Psoas muscle (tissue), 8 donors: ENCODE measurements around the gene SGCD. TPM values are rescaled to one million over a fixed set of nuclear protein-coding genes. Genes with fewer than 3 reads are reported as not detected.
A peak's percentile ranks its signal among the peaks of the same experiment; 100 is the strongest.

ENCODE experiments used
- ATAC-seq, 4 donors: fragments of 200-7000 bp; cut with Tn5 transposase; one replicate each; pipeline ENCODE4 v1.9.1; 2020; ENCODE audit warnings: moderate library complexity in 3 of 4, mild to moderate bottlenecking in 2 of 4
- DNase-seq, 2 donors: peaks; one replicate each; pipeline ENCODE4 v3.0.0-alpha.2; 2020
- H3K27ac ChIP-seq: fragments of 200-600 bp; one replicate; pipeline ENCODE4 v1.8.0; 2022
- H3K27me3 ChIP-seq, 3 donors: fragments of 200-600 bp in 1 of 3; one replicate each; pipeline versions ENCODE4 v1.6.1 to v1.8.0; 2013 to 2022; ENCODE audit warnings: low read length in 2 of 3, mild to moderate bottlenecking in 2 of 3, moderate library complexity in 1 of 3; ENCODE audit not compliant: insufficient read depth in 3 of 3
- H3K36me3 ChIP-seq, 2 donors: fragments of 200-600 bp in 1 of 2; one replicate each; pipeline versions ENCODE4 v1.6.1 to v1.8.0; 2013 to 2022; ENCODE audit warnings: low read depth in 1 of 2, mild to moderate bottlenecking in 1 of 2, moderate library complexity in 1 of 2; ENCODE audit not compliant: insufficient read depth in 1 of 2
- H3K4me1 ChIP-seq: fragments of 200-600 bp; one replicate; pipeline ENCODE4 v1.8.0; 2022
- H3K4me3 ChIP-seq: fragments of 200-600 bp; one replicate; pipeline ENCODE4 v1.8.0; 2022; ENCODE audit warnings: mild to moderate bottlenecking
- H3K9me3 ChIP-seq: fragments of 200-600 bp; one replicate; pipeline ENCODE4 v1.8.0; 2022
- CTCF ChIP-seq: fragments of 200-600 bp; IDR thresholded peaks from one replicate; pipeline ENCODE4 v1.8.0; 2022; ENCODE audit warnings: antibody characterized with exemption
- WGBS, 3 donors: extraction: QIAGEN DNeasy Blood & Tissue Kit; methylation state at CpG; one replicate each; pipeline versions ENCODE4 v1.1.6 to v1.1.7; 2013; 5-methylcytosine and 5-hydroxymethylcytosine counted together
- intact Hi-C, 2 donors: fragments of 100-400 bp; cut with DNase I; formaldehyde crosslinking; loops; one replicate each; pipeline versions ENCODE4 v1.11.0 to v1.14.2; 2022
- polyA plus RNA-seq, 3 donors: library from polyadenylated mRNA; stranded (reverse); fragments of 200-250 nt; gene quantifications; one replicate each; pipeline ENCODE4 v1.2.3, GENCODE V29; 2013
- total RNA-seq, 4 donors: library from RNA; stranded (reverse); fragmentation: NEBNext Ultra II Directional in 2 of 4; extraction: Animal tissue kit (Norgen Biotek cat#: 25700) in 2 of 4; gene quantifications; one replicate each; pipeline versions ENCODE4 v1.2.1 to v1.2.4, GENCODE V29; 2021 to 2023
- donor health status: healthy with polysubstance abuse.
- donor health status: DM: no; HTN: no; CAD: no; lungs with moderate emphysema.
- donor health status: Bipolar disorder and iron deficiency.
- donor health status: healthy.
- donor health status: DM: yes; HTN: yes; CAD: no.
- donor health status: DM: no; HTN: no; CAD: no.
- donor health status: DM: no; HTN: no; CAD: no.
- donor health status: DM: yes; HTN: yes; CAD: no.

The SGCD gene
- total and polyA plus RNA-seq, 7 donors = 13.2 to 51.5 (median 33.2) TPM

- Histone ChIP-seq H3K4me1 (peaks cover 15% of the 10 kb centered on the region), H3K9me3 (no peaks in the 10 kb centered on the region), H3K27ac (no peak overlapping the region), H3K27me3 (no peaks in the 10 kb centered on the region), H3K4me3 (no peak overlapping the region), H3K36me3 (no peaks in the 10 kb centered on the region)
- intact Hi-C loops = no loop called here
- TF ChIP-seq CTCF = no peak
- ATAC-seq (peak in 2 of 4 donors; percentile 49 to 70), DNase-seq (no peak)
- 29 to 41% (median 38%) methylated on average over 2 of the region's 2 CpGs for WGBS, 3 donors
These were observed 233.0 kb downstream of the SGCD start for GRCh38 chr5:156560002-156560401.

- no peak for TF ChIP-seq CTCF
These were observed 234.7 kb downstream of the SGCD start for GRCh38 chr5:156561651-156562050.

GRCh38 chr5:156570615-156571014 lies 243.7 kb downstream of the SGCD start:
- no peaks in the 10 kb centered on the region for H3K27me3 ChIP-seq
- intact Hi-C loops = no loop called here
- no peaks in the 10 kb centered on the region for H3K36me3 ChIP-seq
- no peak overlapping the region for H3K4me3 ChIP-seq
- H3K4me1 ChIP-seq = peaks cover 12% of the 10 kb centered on the region
- H3K27ac ChIP-seq = no peak overlapping the region
- DNase-seq (no peak), ATAC-seq (peak in 2 of 4 donors; percentile 41 to 52)
- TF ChIP-seq CTCF = no peak
- no peaks in the 10 kb centered on the region for H3K9me3 ChIP-seq

More at GRCh38 chr5:156561651-156562050, 234.7 kb downstream of the SGCD start:
- H3K9me3 ChIP-seq = no peaks in the 10 kb centered on the region
- intact Hi-C loops = no loop called here
- H3K27ac ChIP-seq = no peak overlapping the region
- H3K36me3 ChIP-seq = no peaks in the 10 kb centered on the region
- WGBS, 3 donors = 95 to 98% (median 96%) methylated on average over 1 of the region's 1 CpG
- no peak overlapping the region for H3K4me3 ChIP-seq
- ATAC-seq = no peak
- DNase-seq = no peak
- H3K27me3 ChIP-seq = no peaks in the 10 kb centered on the region
- peaks cover 12% of the 10 kb centered on the region for H3K4me1 ChIP-seq

GRCh38 chr5:156581725-156582124 lies 254.8 kb downstream of the SGCD start:
- peaks cover 15% of the 10 kb centered on the region for H3K4me1 ChIP-seq
- no peak for ATAC-seq
- DNase-seq = no peak
- intact Hi-C loops = no loop called here
- H3K9me3 ChIP-seq = no peaks in the 10 kb centered on the region
- no peaks in the 10 kb centered on the region for H3K27me3 ChIP-seq
- H3K27ac ChIP-seq = no peak overlapping the region
- no peaks in the 10 kb centered on the region for H3K36me3 ChIP-seq
- no peak overlapping the region for H3K4me3 ChIP-seq
- WGBS, 3 donors = 72 to 94% (median 90%) methylated on average over 3 of the region's 3 CpGs
- no peak for TF ChIP-seq CTCF

GRCh38 chr5:156582193-156582598 lies 255.2 kb downstream of the SGCD start:
- no peaks in the 10 kb centered on the region for H3K36me3 ChIP-seq
- ATAC-seq (peak in 2 of 4 donors; percentile 32 to 49), DNase-seq (no peak)
- H3K27ac ChIP-seq = no peak overlapping the region
- peaks cover 15% of the 10 kb centered on the region for H3K4me1 ChIP-seq
- H3K27me3 ChIP-seq = no peaks in the 10 kb centered on the region
- intact Hi-C loops = no loop called here
- no peak for TF ChIP-seq CTCF
- 45 to 55% (median 48%) methylated on average over 2 of the region's 2 CpGs for WGBS, 3 donors
- H3K9me3 ChIP-seq = no peaks in the 10 kb centered on the region
- no peak overlapping the region for H3K4me3 ChIP-seq
